Renal cortex interstitium (tissue), 11 donors: ENCODE measurements around the gene MUC13. TPM values are rescaled to one million over a fixed set of nuclear protein-coding genes. Genes with fewer than 3 reads are reported as not detected.

Experiments
- DNase-seq, 11 donors: peaks; one replicate each; pipeline ENCODE4 v3.0.0-alpha.2; 2013; ENCODE audit warnings: low read depth in 9 of 11, low spot score in 4 of 11; ENCODE audit errors: extremely low read depth in 1 of 11
- polyA plus RNA-seq, 3 donors: library from polyadenylated mRNA; unstranded; fragments of 120-200 nt; gene quantifications; one replicate each; pipeline ENCODE4 v1.2.1, GENCODE V29; 2013; ENCODE audit not compliant: insufficient read length in 3 of 3

The MUC13 gene
- polyA plus RNA-seq, 3 donors: 0.83 TPM; not detected in 2

DNA sequence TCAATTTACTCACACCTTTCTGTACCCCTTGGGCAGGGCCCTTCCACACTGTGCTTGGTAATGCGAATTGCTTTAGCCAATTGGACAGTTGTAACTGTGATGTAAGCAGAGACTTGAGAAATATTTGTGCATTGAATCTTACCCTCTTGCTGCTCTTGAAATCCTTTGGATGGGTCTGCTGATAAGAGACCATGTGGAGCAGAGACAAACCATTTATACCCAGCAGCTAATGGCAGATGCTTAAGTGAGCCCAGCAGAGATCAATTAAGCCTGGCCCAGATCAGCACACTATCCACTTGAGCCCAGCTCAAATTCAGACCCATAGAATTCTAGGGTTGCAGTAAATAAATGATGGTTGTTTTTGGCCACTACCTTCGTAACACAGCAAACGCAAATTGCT, 19.3 kb downstream of the MUC13 start:
- DNase-seq: no peak

- no peak for DNase-seq
These were observed 26.6 kb downstream of the MUC13 start for GRCh38 chr3:124907957-124908356.

GRCh38 chr3:124904835-124905492, 29.6 kb downstream of the MUC13 start:
- DNase-seq: no peak

GRCh38 chr3:124903896-124904834, 30.4 kb downstream of the MUC13 start:
- no peak for DNase-seq

DNA sequence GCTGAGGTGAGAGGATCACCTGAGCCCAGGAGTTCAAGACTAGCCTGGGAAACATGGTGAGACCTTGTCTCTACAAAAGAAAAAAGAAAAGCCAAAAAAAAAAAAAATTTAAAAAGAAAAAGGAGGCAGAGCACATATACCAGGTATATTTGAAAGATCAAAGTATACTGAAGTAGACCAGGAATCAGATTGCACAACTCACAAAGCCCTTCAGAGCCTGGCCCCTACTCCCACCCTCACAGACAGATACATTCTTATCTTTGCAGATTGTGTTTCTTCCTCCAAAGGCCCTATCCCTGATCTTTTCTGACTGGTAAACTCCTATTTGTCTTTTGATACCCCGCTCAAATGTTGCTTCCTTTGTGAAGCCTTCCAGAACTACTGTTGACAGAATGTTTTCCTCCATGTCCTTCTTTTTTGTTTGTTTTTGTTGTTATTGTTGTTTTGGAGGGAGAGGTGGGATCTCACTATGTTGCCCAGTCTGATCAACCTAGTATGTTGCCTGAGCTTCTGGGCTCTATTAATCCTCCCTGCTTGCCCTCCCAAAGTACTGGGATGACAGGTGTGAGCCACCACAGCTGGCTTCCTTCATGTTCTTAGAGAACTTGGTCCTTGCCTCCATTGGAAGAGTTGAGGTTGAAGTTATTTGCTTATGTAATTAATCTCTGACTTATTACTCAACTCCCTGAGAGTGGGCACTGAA, 37.6 kb downstream of the MUC13 start:
- DNase-seq: no peak

DNA sequence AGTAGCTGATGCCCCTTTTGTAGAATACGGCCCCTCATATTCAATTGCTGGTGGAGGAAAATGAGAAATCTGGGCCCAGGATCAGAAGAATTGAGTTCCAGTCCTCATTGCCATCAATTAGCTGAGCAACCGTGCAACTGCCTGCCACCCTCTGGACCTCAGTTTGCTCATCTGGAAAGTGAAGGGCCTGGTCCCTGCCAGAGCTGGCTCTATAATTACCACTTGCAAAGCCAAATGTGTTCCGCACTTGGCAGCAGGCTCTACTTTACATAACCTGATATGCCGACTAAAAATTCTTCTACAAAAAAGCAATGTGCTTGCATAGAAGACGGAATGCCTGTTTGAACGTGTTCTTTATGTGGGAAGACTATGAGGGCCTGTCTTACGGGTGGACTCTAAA, 38.8 kb downstream of the MUC13 start:
- no peak for DNase-seq

GRCh38 chr3:124893526-124893925, 41.0 kb downstream of the MUC13 start:
- no peak for DNase-seq

DNA sequence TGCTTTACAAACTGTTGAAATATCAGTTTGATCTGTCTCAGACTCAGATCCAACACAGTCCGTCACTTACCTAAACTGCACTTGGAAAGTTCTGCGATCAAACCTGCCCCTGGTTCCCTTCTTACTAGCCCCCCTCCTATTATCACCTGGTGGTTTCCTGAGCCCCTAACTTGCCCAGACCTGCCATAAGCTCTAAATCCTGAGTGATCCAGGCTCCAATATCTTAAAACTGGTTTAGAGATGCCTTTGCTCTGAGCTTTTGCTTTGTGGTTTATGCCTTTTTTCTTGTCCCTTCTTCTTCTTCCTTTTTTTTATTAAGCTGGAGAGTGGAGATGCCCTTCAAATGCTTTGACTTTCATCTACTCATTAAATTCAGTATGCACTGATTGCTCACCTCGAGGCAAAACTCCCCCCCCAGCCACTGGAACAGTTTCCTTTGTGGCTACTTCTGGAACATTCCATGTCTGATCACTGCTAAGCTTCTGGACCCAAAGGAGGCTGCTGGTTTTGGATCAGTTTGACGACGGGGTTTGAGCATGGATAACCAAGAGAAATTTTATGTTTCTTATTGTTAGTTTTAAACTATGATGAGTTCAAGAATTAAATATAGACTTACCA, 43.9 kb downstream of the MUC13 start:
- DNase-seq: no peak

GRCh38 chr3:124888482-124889441, 45.8 kb downstream of the MUC13 start:
- no peak for DNase-seq

- DNase-seq: no peak
These were observed 46.6 kb downstream of the MUC13 start for GRCh38 chr3:124887932-124888298.

DNA sequence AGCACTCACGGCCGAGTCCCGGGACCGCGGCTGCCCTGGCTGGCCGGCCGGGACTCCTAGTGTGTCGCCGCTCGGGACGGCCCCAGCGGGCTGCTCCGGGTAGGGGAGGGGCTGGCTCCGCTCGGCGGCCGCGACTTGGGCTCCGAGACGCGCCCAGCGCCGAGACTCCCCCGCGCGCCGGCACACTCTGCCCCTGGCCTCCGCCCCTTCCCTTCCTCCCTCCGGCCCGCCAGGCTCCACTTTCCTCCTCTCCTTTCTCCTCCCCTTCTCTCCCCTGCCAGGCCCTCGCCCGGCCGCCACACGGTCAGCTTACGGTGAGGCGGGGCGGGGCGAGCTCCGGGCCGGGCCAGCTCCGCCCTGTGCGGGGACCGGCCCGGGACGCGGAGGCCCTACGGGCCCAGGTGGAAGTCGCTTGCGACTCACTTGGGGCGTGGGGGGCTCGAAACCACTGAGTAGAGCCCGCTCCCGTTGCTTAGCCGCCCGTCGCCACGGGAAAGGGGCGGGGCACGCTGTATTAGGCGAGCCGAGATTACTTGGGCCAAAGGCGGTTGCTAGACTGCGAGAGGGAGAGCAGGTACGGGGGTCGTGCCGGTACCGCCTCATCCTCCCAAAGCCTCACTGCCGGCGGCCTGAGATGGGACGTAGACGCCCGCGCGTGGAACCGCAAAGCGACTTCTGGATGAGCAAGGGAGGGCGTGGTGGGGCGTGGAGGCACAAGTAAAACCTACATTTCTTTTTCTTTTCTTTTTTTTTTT, 47.2 kb downstream of the MUC13 start, which contains the start of gene ITGB5:
TSS of gene ITGB5 (minus strand) at position 189 of the 755 bp plus-strand sequence. CDS start 365 bp downstream, outside the sequence.
- peak in 8 of 11 donors; percentile 51 to 79 (median 70) for DNase-seq

DNA sequence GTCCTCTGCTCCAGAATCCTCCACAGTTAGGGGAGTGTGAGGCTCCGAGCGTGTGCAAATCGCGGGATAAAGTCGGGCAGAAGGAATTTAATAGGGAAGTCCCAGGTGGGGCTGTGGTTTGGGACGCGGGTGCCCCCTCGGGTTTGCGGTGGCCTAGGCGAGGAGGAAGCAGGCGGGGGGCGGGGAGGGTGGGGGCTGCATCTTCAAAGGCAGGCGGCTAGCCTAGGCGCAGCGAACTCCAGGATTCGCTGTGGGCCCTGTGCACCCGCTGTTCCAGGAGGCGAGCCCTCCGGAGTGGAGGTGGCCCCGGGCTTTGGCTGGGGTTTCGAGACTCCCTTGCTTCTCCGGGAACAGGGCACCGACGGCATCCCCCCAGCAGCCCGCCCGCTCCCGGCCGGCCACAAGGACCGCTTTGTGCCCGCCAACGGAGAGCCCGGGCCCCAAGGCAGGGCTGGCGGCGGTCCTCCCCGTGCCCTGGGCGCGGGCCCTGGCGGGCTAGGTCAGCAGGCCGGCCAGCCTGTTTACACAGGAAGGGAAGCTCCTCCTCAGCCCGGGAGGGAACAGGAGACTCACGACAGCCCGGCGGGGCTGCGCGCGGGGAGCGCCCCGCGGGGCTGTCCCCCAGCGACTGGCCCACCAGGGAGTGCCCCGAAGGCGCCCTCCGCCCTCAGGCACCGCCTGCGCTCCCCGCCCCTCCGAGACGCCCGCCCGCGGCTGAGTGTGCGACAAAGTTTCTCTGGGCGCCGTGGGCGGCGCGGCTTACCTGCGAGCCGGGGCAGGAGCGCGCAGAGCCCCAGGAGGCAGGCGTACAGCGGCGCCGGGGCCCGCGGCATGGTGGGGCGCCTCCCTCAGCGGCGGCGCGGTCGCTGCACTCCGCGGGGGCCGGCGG, 48.1 kb downstream of the MUC13 start:
- DNase-seq: peak in 4 of 11 donors; percentile 27 to 42 (median 33)

- DNase-seq: peak in 2 of 11 donors; percentile 11 to 24
These were observed 48.9 kb downstream of the MUC13 start for GRCh38 chr3:124885466-124886167.

- DNase-seq: no peak
These were observed 50.0 kb downstream of the MUC13 start for GRCh38 chr3:124884474-124885101.

GRCh38 chr3:124883766-124884473, 50.6 kb downstream of the MUC13 start:
- DNase-seq: no peak
